HepG2 (cell line): ENCODE results near the gene SLC8B1. TPM values are rescaled to one million over a fixed set of nuclear protein-coding genes. Genes with fewer than 3 reads are reported as not detected.

Experiments
- ARHGAP35 ChIP-seq: sonication (generic); formaldehyde crosslinking; IDR thresholded peaks from 2 replicates; pipeline ENCODE4 v1.9.0; 2022; ENCODE audit warnings: mild to moderate bottlenecking, inconsistent platforms, moderate library complexity, missing genetic modification reagents, borderline replicate concordance
- CREM ChIP-seq, 2 experiments: sonication (generic) in 1 of 2; formaldehyde crosslinking in 1 of 2; IDR thresholded peaks; 2 replicates each; pipeline versions ENCODE4 v1.4.0 to v1.6.1; 2016 to 2020; ENCODE audit warnings: antibody characterized with exemption in 1 of 2, mild to moderate bottlenecking in 1 of 2, missing genetic modification reagents in 1 of 2
- ELF3 ChIP-seq: IDR thresholded peaks from 2 replicates; pipeline ENCODE4 v1.6.1; 2016; ENCODE audit warnings: missing genetic modification reagents, missing compliant biosample characterization
- FLYWCH1 ChIP-seq: sonication (generic); formaldehyde crosslinking; IDR thresholded peaks from 2 replicates; pipeline ENCODE4 v1.8.1; 2023; ENCODE audit warnings: mild to moderate bottlenecking, missing genetic modification reagents
- FOXK2 ChIP-seq: fragments of 450-650 bp; IDR thresholded peaks from 2 replicates; pipeline ENCODE4 v1.6.1; 2016
- HDAC1 ChIP-seq: sonication (generic); formaldehyde crosslinking; IDR thresholded peaks from 2 replicates; pipeline ENCODE4 v1.5.1; 2020; ENCODE audit warnings: mild to moderate bottlenecking, missing genetic modification reagents
- HDAC6 ChIP-seq: fragments of 200-600 bp; sonication (generic); IDR thresholded peaks from 2 replicates; pipeline ENCODE4 v1.7.0; 2017; ENCODE audit warnings: mild to moderate bottlenecking, antibody characterized with exemption, low read length, low read depth
- KAT7 ChIP-seq: IDR thresholded peaks from 2 replicates; pipeline ENCODE4 v1.6.1; 2018; ENCODE audit warnings: borderline replicate concordance, missing compliant biosample characterization
- LCORL ChIP-seq, 2 experiments: fragments of 450-650 bp in 1 of 2; sonication (generic) in 1 of 2; formaldehyde crosslinking in 1 of 2; IDR thresholded peaks; 2 replicates each; pipeline versions ENCODE4 v1.5.0 to v1.6.1; 2017 to 2020; ENCODE audit warnings: antibody characterized with exemption in 1 of 2, missing genetic modification reagents in 1 of 2
- NONO ChIP-seq, 2 experiments: fragments of 450-650 bp in 1 of 2; sonication (generic) in 1 of 2; formaldehyde crosslinking in 1 of 2; IDR thresholded peaks in 1 of 2; conservative IDR thresholded peaks in 1 of 2; 2 replicates each; pipeline versions ENCODE4 v1.6.1 to v1.8.0; 2017 to 2022; ENCODE audit warnings: mild to moderate bottlenecking in 1 of 2, missing genetic modification reagents in 1 of 2, moderate library complexity in 1 of 2
- PITX1 ChIP-seq: sonication (generic); formaldehyde crosslinking; IDR thresholded peaks from 2 replicates; pipeline ENCODE4 v1.5.1; 2020; ENCODE audit warnings: mild to moderate bottlenecking, missing genetic modification reagents
- POLR2G ChIP-seq: fragments of 200-400 bp; formaldehyde crosslinking; IDR thresholded peaks from 2 replicates; pipeline ENCODE4 v1.6.1; 2018; ENCODE audit warnings: mild to moderate bottlenecking, low read depth, low read length, moderate library complexity
- RCOR2 ChIP-seq: IDR thresholded peaks from 2 replicates; pipeline ENCODE4 v1.6.1; 2016; ENCODE audit warnings: missing biosample characterization, missing genetic modification reagents
- REPIN1 ChIP-seq: sonication (generic); formaldehyde crosslinking; IDR thresholded peaks from 2 replicates; pipeline ENCODE4 v1.8.0; 2022; ENCODE audit warnings: missing genetic modification reagents, low read depth, mild to moderate bottlenecking, borderline replicate concordance
- RFXAP ChIP-seq: sonication (generic); formaldehyde crosslinking; IDR thresholded peaks from 2 replicates; pipeline ENCODE4 v1.4.0; 2020; ENCODE audit warnings: missing genetic modification reagents, borderline replicate concordance
- SALL2 ChIP-seq: sonication (generic); formaldehyde crosslinking; IDR thresholded peaks from 2 replicates; pipeline ENCODE4 v1.8.1; 2023; ENCODE audit warnings: mild to moderate bottlenecking, missing genetic modification reagents, inconsistent platforms
- SNAI1 ChIP-seq: sonication (generic); formaldehyde crosslinking; IDR thresholded peaks from 2 replicates; pipeline ENCODE4 v1.5.0; 2020; ENCODE audit warnings: mild to moderate bottlenecking, missing genetic modification reagents, borderline replicate concordance
- ZFP36L1 ChIP-seq: sonication (generic); formaldehyde crosslinking; IDR thresholded peaks from 2 replicates; pipeline ENCODE4 v1.8.0; 2022; ENCODE audit warnings: mild to moderate bottlenecking, missing genetic modification reagents, moderate library complexity
- ZMYM3 ChIP-seq: sonication (generic); formaldehyde crosslinking; IDR thresholded peaks from 2 replicates; pipeline ENCODE4 v1.5.1; 2020; ENCODE audit warnings: mild to moderate bottlenecking, missing genetic modification reagents
- ZNF234 ChIP-seq: sonication (generic); formaldehyde crosslinking; conservative IDR thresholded peaks from 2 replicates; pipeline ENCODE4 v1.5.1; 2020; ENCODE audit warnings: mild to moderate bottlenecking, missing genetic modification reagents
- ZNF430 ChIP-seq: sonication (generic); formaldehyde crosslinking; IDR thresholded peaks from 2 replicates; pipeline ENCODE4 v1.9.0; 2021; ENCODE audit warnings: mild to moderate bottlenecking, missing genetic modification reagents
- ZNF543 ChIP-seq: sonication (generic); formaldehyde crosslinking; IDR thresholded peaks from 2 replicates; pipeline ENCODE4 v1.4.0; 2020; ENCODE audit warnings: mild to moderate bottlenecking, missing genetic modification reagents
- ZNF567 ChIP-seq: sonication (generic); formaldehyde crosslinking; IDR thresholded peaks from 2 replicates; pipeline ENCODE4 v1.8.1; 2023; ENCODE audit warnings: mild to moderate bottlenecking, missing genetic modification reagents, borderline replicate concordance
- polyA plus RNA-seq, 8 experiments: library from polyadenylated mRNA; depleted of rRNA in 3 of 8; stranded (reverse) in 7 of 8; unstranded in 1 of 8; fragments of >200 nt; fragmentation: Illumina TruSeq in 4 of 8; extraction: Trizol in 4 of 8; gene quantifications; 2 replicates each; pipeline versions ENCODE4 v1.2.1 to v1.2.3, GENCODE V29; 2011 to 2016; ENCODE audit warnings: low read depth in 4 of 8, missing spikeins in 1 of 8, mixed read lengths in 1 of 8; ENCODE audit not compliant: insufficient read depth in 1 of 8
- total RNA-seq, 5 experiments: library from RNA; depleted of rRNA; stranded (reverse); fragments of >200 nt; fragmentation: Illumina TruSeq; extraction: Trizol; gene quantifications; 2 replicates each; pipeline ENCODE4 v1.2.3, GENCODE V29; 2016; ENCODE audit warnings: low read depth in 1 of 5
- TF ChIP-seq, protein P1 (sequence below): IDR thresholded peaks from 2 replicates; pipeline ENCODE4 v1.6.1; 2016; ENCODE audit warnings: mild to moderate bottlenecking
- TF ChIP-seq, protein P2 (sequence below): sonication (generic); formaldehyde crosslinking; IDR thresholded peaks from 2 replicates; pipeline ENCODE4 v1.5.0; 2020; ENCODE audit warnings: mild to moderate bottlenecking, missing genetic modification reagents, borderline replicate concordance

SLC8B1 gene
- total and polyA plus RNA-seq, 2 of the 13 experiments (the other 11 are each of a cell fraction or from before 2014, with no cell fraction given), result 6.8 to 8.0 TPM

DNA sequence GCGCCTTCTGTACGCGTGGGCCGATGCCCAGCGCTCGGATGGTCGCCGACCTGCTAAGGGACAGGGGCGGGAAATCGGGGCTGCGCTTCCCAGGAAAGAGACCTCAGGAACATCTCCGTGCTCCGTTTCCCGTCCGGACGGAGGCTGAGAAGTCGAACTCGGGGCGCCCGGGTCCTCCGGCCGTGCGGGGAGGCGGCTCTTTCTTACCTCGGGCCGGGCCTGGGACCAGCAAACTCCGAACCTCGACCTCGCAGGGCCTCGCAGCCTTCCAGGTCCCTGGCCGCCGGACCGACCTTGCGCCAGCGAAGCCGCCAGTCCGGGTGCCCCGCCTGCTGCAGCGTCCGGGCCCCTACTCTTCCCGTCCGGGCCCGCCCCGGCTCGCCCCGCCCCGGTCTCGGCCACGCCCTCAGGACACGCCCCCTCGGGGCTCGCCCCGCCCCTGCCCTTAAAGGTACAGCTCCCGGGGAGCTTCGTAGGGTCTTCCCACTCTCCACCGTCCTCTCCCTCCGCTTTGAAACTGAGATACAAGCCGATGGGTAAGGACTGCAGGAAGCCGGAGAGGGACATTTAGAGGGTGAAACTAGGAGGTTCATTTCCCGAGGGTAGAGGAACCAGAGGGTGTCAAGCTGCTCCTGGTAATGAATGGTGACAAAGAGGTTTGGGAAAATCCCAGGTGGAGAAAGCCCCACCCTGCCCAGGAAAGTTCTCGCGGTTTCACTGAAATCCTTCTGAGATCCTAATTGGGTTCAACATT, at the start of gene SLC8B1 (continued):
- TF ChIP-seq, protein P1, sequence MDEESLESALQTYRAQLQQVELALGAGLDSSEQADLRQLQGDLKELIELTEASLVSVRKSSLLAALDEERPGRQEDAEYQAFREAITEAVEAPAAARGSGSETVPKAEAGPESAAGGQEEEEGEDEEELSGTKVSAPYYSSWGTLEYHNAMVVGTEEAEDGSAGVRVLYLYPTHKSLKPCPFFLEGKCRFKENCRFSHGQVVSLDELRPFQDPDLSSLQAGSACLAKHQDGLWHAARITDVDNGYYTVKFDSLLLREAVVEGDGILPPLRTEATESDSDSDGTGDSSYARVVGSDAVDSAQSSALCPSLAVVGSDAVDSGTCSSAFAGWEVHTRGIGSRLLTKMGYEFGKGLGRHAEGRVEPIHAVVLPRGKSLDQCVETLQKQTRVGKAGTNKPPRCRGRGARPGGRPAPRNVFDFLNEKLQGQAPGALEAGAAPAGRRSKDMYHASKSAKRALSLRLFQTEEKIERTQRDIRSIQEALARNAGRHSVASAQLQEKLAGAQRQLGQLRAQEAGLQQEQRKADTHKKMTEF (CRISPR knock-in tag), result peak; percentile 90
- TF ChIP-seq HDAC6 (no peak), KAT7 (CRISPR knock-in tag) (peak; percentile 29; the same call in 1 of the 2 replicates), RFXAP (CRISPR knock-in tag) (0 out of 2 replicates have a peak, but pooled peaks have one; percentile 35), REPIN1 (CRISPR knock-in tag) (peak; percentile 24; the same call in 1 of the 2 replicates), SNAI1 (no peak), RCOR2 (CRISPR knock-in tag) (0 out of 2 replicates have a peak, but pooled peaks have one; percentile 16), POLR2G (peak; percentile 79), ZNF567 (CRISPR knock-in tag) (peak; percentile 21; the same call in 1 of the 2 replicates), ZFP36L1 (0 out of 2 replicates have a peak, but pooled peaks have one; percentile 60), CREM (IDR thresholded peaks at IDR 0.05) (no peak), CREM (CRISPR knock-in tag; IDR thresholded peaks at IDR 0.05) (no peak), ZNF543 (CRISPR knock-in tag) (peak; percentile 78; the same call in 1 of the 2 replicates), SALL2 (CRISPR knock-in tag) (peak; percentile 91; the same call in 1 of the 2 replicates), FOXK2 (no peak), HDAC1 (CRISPR knock-in tag) (peak; percentile 52; the same call in 1 of the 2 replicates), FLYWCH1 (CRISPR knock-in tag) (no peak), ARHGAP35 (CRISPR knock-in tag) (peak; percentile 91), LCORL (IDR thresholded peaks at IDR 0.05) (no peak), LCORL (CRISPR knock-in tag; IDR thresholded peaks at IDR 0.05) (peak; percentile 39; the same call in 1 of the 2 replicates), ZNF430 (CRISPR knock-in tag) (peak; percentile 53; the same call in 1 of the 2 replicates), PITX1 (CRISPR knock-in tag) (peak; percentile 64), ELF3 (CRISPR knock-in tag) (peak; percentile 16; the same call in 1 of the 2 replicates), ZMYM3 (peak; percentile 19; the same call in 1 of the 2 replicates), NONO (IDR thresholded peaks at IDR 0.05) (no peak), NONO (CRISPR knock-in tag; conservative IDR thresholded peaks at IDR 0.05) (peak; percentile 69), ZNF234 (CRISPR knock-in tag) (no peak)
- TF ChIP-seq, protein P2, sequence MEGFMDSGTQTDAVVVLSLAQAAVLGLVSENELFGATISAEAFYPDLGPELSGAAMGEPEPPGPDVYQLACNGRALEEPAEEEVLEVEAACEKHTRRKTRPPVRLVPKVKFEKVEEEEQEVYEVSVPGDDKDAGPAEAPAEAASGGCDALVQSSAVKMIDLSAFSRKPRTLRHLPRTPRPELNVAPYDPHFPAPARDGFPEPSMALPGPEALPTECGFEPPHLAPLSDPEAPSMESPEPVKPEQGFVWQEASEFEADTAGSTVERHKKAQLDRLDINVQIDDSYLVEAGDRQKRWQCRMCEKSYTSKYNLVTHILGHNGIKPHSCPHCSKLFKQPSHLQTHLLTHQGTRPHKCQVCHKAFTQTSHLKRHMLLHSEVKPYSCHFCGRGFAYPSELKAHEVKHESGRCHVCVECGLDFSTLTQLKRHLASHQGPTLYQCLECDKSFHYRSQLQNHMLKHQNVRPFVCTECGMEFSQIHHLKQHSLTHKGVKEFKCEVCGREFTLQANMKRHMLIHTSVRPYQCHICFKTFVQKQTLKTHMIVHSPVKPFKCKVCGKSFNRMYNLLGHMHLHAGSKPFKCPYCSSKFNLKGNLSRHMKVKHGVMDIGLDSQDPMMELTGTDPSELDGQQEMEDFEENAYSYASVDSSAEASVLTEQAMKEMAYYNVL (CRISPR knock-in tag), result peak; percentile 65; the same call in 1 of the 2 replicates
